OCI-LY1 (cell line): ENCODE data around the gene PKIG.

ENCODE experiments used
- EZH2 ChIP-seq: fragments of 200-600 bp; sonication (generic), shearing (Covaris generic); IDR thresholded peaks from 2 replicates; pipeline ENCODE4 v1.8.0; 2017; ENCODE audit warnings: borderline replicate concordance, mixed run types, mild to moderate bottlenecking, antibody characterized with exemption, low read length, moderate library complexity, mixed read lengths
- TF ChIP-seq, protein P1 (sequence below): fragments of 200-600 bp; sonication (generic), shearing (Covaris generic); IDR thresholded peaks from 2 replicates; pipeline ENCODE4 v1.5.1; 2017; ENCODE audit warnings: mild to moderate bottlenecking, antibody characterized with exemption, low read length, moderate library complexity, mixed read lengths

DNA sequence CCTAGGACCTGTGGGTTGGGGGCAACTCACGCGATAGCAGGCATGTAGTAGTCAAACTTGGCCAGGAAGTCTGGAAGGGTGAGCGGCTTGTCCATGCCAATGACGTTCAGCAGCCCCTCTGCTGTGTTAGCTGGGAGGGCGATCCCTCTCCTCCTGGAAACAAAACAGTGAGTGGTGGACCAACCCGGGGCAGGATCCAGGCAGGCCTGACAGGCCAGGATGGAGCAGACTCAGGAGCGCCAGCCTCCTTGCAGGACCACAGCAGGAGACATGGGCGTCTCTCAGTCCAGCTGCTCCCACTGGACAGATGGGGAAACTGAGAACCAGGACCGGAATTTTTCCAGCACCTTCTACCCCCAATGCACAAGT, 46.6 kb downstream of the PKIG start:
- no peak for TF ChIP-seq EZH2
- TF ChIP-seq, protein P1, sequence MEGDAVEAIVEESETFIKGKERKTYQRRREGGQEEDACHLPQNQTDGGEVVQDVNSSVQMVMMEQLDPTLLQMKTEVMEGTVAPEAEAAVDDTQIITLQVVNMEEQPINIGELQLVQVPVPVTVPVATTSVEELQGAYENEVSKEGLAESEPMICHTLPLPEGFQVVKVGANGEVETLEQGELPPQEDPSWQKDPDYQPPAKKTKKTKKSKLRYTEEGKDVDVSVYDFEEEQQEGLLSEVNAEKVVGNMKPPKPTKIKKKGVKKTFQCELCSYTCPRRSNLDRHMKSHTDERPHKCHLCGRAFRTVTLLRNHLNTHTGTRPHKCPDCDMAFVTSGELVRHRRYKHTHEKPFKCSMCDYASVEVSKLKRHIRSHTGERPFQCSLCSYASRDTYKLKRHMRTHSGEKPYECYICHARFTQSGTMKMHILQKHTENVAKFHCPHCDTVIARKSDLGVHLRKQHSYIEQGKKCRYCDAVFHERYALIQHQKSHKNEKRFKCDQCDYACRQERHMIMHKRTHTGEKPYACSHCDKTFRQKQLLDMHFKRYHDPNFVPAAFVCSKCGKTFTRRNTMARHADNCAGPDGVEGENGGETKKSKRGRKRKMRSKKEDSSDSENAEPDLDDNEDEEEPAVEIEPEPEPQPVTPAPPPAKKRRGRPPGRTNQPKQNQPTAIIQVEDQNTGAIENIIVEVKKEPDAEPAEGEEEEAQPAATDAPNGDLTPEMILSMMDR = no peak
